Measurements from ENCODE around the gene MRGPRD. TPM values are rescaled to one million over a fixed set of nuclear protein-coding genes. Genes with fewer than 3 reads are reported as not detected.

MRGPRD gene
- total and polyA plus RNA-seq, 8 donors, result 0.92 TPM; not detected in 7

GRCh38 chr11:69014084-69014851 is 33.5 kb upstream of the MRGPRD start:
- WGBS, 5 donors, result 30 to 60% (median 36%) methylated on average over 19 to 28 of the region's 28 CpGs
- peak; percentile 44 to 89 for DNase-seq
- TF ChIP-seq POLR2A (IDR thresholded peaks at IDR 0.05) (no peak), EP300 (IDR thresholded peaks at IDR 0.05) (peak; percentile 61), POLR2AphosphoS5 (IDR thresholded peaks at IDR 0.05) (peak; percentile 56 to 90 (median 68))
- Histone ChIP-seq H3K27me3 (peaks cover 0 to 59% (median 36%) of the 10 kb centered on the region in 3 donors), H3K4me1 (peaks cover 38 to 55% (median 45%) of the 10 kb centered on the region in 4 donors), H3K4me3 (peak overlapping the region; percentile 50 to 61 (median 58)), H3K27ac (peak overlapping the region; percentile 79 to 94 (median 90)), H3K9me3 (no peaks in the 10 kb centered on the region), H3K36me3 (no peaks in the 10 kb centered on the region)
- intact Hi-C loops (cut with DNase I; ENCODE audit: low total_unique reads), result no loop called here

GRCh38 chr11:69013009-69013951 is 32.5 kb upstream of the MRGPRD start, which contains the start of gene MRGPRF:
Gene MRGPRF (minus strand): TSS chr11:69013246. CDS start chr11:69009901, 3,345 bp downstream.
- H3K27me3 ChIP-seq, result peaks cover 0 to 60% (median 36%) of the 10 kb centered on the region in 3 donors
- 10 to 19% (median 15%) methylated on average over 30 to 43 of the region's 43 CpGs for WGBS, 5 donors
- DNase-seq, result peak; percentile 67 to 94
- peaks cover 43 to 64% (median 55%) of the 10 kb centered on the region in 4 donors for H3K4me1 ChIP-seq
- H3K9me3 ChIP-seq, result no peaks in the 10 kb centered on the region
- intact Hi-C loops (cut with DNase I; ENCODE audit: low total_unique reads), result no loop called here
- no peaks in the 10 kb centered on the region for H3K36me3 ChIP-seq
- peak within 1 kb of the TSS; percentile 79 to 94 (median 90) for H3K27ac ChIP-seq
- H3K4me3 ChIP-seq, result peak within 1 kb of the TSS; percentile 50 to 61 (median 58)
- TF ChIP-seq POLR2AphosphoS5 (IDR thresholded peaks at IDR 0.05) (peak; percentile 52 to 81 (median 62)), POLR2A (IDR thresholded peaks at IDR 0.05) (no peak), EP300 (IDR thresholded peaks at IDR 0.05) (no peak), CTCF (IDR thresholded peaks at IDR 0.05) (peak in 5 of 7 experiments; percentile 10 to 36 (median 33))

GRCh38 chr11:69012092-69013008 is 31.6 kb upstream of the MRGPRD start:
- intact Hi-C loops (cut with DNase I; ENCODE audit: low total_unique reads), result no loop called here
- H3K27ac ChIP-seq, result peak overlapping the region; percentile 78 to 94 (median 90)
- no peaks in the 10 kb centered on the region for H3K36me3 ChIP-seq
- H3K9me3 ChIP-seq, result no peaks in the 10 kb centered on the region
- peak in 1 of 2 donors; percentile 52 for DNase-seq
- peaks cover 49 to 74% (median 63%) of the 10 kb centered on the region in 4 donors for H3K4me1 ChIP-seq
- 40 to 68% (median 66%) methylated on average over 9 to 21 of the region's 21 CpGs for WGBS, 5 donors
- H3K27me3 ChIP-seq, result peaks cover 0 to 60% (median 36%) of the 10 kb centered on the region in 3 donors
- peak overlapping the region; percentile 50 to 61 (median 58) for H3K4me3 ChIP-seq
- no peak for TF ChIP-seq POLR2A (IDR thresholded peaks at IDR 0.05)
- no peak for TF ChIP-seq POLR2AphosphoS5 (IDR thresholded peaks at IDR 0.05)
- no peak for TF ChIP-seq EP300 (IDR thresholded peaks at IDR 0.05)
- TF ChIP-seq CTCF (IDR thresholded peaks at IDR 0.05), result no peak

GRCh38 chr11:69011624-69012091 is 30.9 kb upstream of the MRGPRD start:
- WGBS, 5 donors, result 45 to 71% (median 67%) methylated on average over 9 of the region's 9 CpGs
- intact Hi-C loops (cut with DNase I; ENCODE audit: low total_unique reads), result no loop called here
- DNase-seq, result no peak
- H3K9me3 ChIP-seq, result no peaks in the 10 kb centered on the region
- TF ChIP-seq EP300 (IDR thresholded peaks at IDR 0.05) (no peak), CTCF (IDR thresholded peaks at IDR 0.05) (no peak), POLR2AphosphoS5 (IDR thresholded peaks at IDR 0.05) (no peak), POLR2A (IDR thresholded peaks at IDR 0.05) (no peak)
- peaks cover 50 to 81% (median 68%) of the 10 kb centered on the region in 4 donors for H3K4me1 ChIP-seq
- peaks cover 0 to 6% (median 0%) of the 10 kb centered on the region in 4 donors for H3K36me3 ChIP-seq
- peaks cover 0 to 60% (median 36%) of the 10 kb centered on the region in 3 donors for H3K27me3 ChIP-seq
- peak overlapping the region; percentile 50 to 61 (median 58) for H3K4me3 ChIP-seq
- peak overlapping the region; percentile 64 to 94 (median 90) for H3K27ac ChIP-seq

All from stomach (tissue), 9 donors.